NCI-H774 (cell line): ENCODE data around the gene VEZF1.

Experiments
- DNase-seq: peaks from one replicate; lab custom pipeline; 2025; lab: John Stamatoyannopoulos, UW

VEZF1 gene

GRCh38 chr17:57999010-57999495 lies 11.0 kb upstream of the VEZF1 start:
- no peak for DNase-seq

- DNase-seq, result no peak
These were observed 9.2 kb upstream of the VEZF1 start for GRCh38 chr17:57997085-57997809.

GRCh38 chr17:57995076-57995956 lies 7.3 kb upstream of the VEZF1 start:
- DNase-seq, result peak; percentile 80

GRCh38 chr17:57994436-57994835 lies 6.4 kb upstream of the VEZF1 start:
- DNase-seq, result no peak

GRCh38 chr17:57993471-57994365 lies 5.7 kb upstream of the VEZF1 start:
- DNase-seq, result peak; percentile 54

GRCh38 chr17:57991537-57991936 lies 3.5 kb upstream of the VEZF1 start:
- no peak for DNase-seq

- no peak for DNase-seq
These were observed 2.0 kb upstream of the VEZF1 start for GRCh38 chr17:57990037-57990436.

GRCh38 chr17:57988301-57989250 lies 522 bp upstream of the VEZF1 start:
- DNase-seq, result peak; percentile 84

GRCh38 chr17:57986841-57987580 lies 1.0 kb downstream of the VEZF1 start:
- DNase-seq, result peak; percentile 26

- DNase-seq, result no peak
These were observed 2.4 kb downstream of the VEZF1 start for GRCh38 chr17:57985675-57985974.

- no peak for DNase-seq
These were observed 2.9 kb downstream of the VEZF1 start for GRCh38 chr17:57984936-57985674.

GRCh38 chr17:57984261-57984890 lies 3.7 kb downstream of the VEZF1 start:
- no peak for DNase-seq

GRCh38 chr17:57983446-57983845 lies 4.6 kb downstream of the VEZF1 start:
- no peak for DNase-seq

GRCh38 chr17:57982452-57983170 lies 5.4 kb downstream of the VEZF1 start:
- DNase-seq, result no peak

- DNase-seq, result no peak
These were observed 7.5 kb downstream of the VEZF1 start for GRCh38 chr17:57980522-57980921.

- no peak for DNase-seq
These were observed 9.0 kb downstream of the VEZF1 start for GRCh38 chr17:57979076-57979475.

- DNase-seq, result no peak
These were observed 11.5 kb downstream of the VEZF1 start for GRCh38 chr17:57976594-57976993.

GRCh38 chr17:57975044-57975443 lies 13.0 kb downstream of the VEZF1 start:
- DNase-seq, result no peak
